Heart left ventricle (tissue), 13 donors: ENCODE data around the gene ZNF692.

ENCODE experiments used
- POLR2A ChIP-seq, 2 donors: fragments of 450-650 bp; IDR thresholded peaks; one replicate each; pipeline ENCODE4 v1.6.1; 2017; ENCODE audit warnings: antibody characterized with exemption in 2 of 2, mild to moderate bottlenecking in 2 of 2, moderate library complexity in 2 of 2
- TF ChIP-seq, protein P1 (sequence below), 12 donors: fragments of 200-600 bp; sonication (generic) in 4 of 12; IDR thresholded peaks; one replicate each; pipeline versions ENCODE4 v1.5.0 to v1.8.0; 2018 to 2022; ENCODE audit warnings: antibody characterized with exemption in 12 of 12, mild to moderate bottlenecking in 5 of 12
- donor health status: ischemic (EF 13 %, LVEDD 7.1; RV severe dilation, severe dysfunction).
- donor health status: DM: no; HTN: yes; CAD: no.
- donor health status: DM: no; HTN: no; CAD: no.
- donor health status: ischemic (EF 25% LVEDD 6.9; RV normal size, moderate dysfunction).
- donor health status: ischemic (EF 25% LVEDD 5.7; RV mildly dilated, moderate dysfunction).
- donor health status: ischemic (EF 35%, LVEDD 5.7; RV mildly dilated, moderate dysfunction).
- donor health status: nonischemic (EF 11% LVEDD 7.7; RV severe dilation, severe dysfunction).
- donor health status: DM: yes; HTN: yes; CAD: no.
- donor health status: PGD.
- donor health status: ischemic (EF 29% LVEDD 5.4; RV normal size, mild dysfunction).
- donor health status: nonischemic (EF 23%, LVEDD 6.1; RV moderate dilation, normal function).

DNA sequence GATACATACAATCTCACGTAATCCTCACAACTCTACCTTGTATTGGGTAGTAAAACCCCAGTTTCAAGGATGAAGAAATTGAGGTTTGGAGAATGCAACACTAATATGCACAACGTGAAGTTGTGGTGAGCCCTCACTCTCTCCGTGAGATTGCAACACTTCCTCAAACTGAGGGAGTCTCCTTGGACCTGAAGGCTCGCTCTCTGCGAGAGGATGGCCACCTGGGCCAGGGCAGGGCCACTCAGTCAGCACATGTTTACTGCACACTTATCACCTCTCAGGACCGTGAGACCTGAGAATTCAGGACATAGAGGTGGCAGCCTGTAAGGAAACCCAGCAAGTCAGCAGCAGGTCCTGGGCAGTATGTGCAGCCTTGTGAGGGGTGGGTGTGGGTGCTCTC is 41.8 kb downstream of the ZNF692 start:
- TF ChIP-seq, protein P1, sequence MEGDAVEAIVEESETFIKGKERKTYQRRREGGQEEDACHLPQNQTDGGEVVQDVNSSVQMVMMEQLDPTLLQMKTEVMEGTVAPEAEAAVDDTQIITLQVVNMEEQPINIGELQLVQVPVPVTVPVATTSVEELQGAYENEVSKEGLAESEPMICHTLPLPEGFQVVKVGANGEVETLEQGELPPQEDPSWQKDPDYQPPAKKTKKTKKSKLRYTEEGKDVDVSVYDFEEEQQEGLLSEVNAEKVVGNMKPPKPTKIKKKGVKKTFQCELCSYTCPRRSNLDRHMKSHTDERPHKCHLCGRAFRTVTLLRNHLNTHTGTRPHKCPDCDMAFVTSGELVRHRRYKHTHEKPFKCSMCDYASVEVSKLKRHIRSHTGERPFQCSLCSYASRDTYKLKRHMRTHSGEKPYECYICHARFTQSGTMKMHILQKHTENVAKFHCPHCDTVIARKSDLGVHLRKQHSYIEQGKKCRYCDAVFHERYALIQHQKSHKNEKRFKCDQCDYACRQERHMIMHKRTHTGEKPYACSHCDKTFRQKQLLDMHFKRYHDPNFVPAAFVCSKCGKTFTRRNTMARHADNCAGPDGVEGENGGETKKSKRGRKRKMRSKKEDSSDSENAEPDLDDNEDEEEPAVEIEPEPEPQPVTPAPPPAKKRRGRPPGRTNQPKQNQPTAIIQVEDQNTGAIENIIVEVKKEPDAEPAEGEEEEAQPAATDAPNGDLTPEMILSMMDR (IDR thresholded peaks at IDR 0.05), result no peak
- no peak for TF ChIP-seq POLR2A (IDR thresholded peaks at IDR 0.05)
